Keratinocyte (primary cell): ENCODE measurements around the gene PTPRD. TPM values are rescaled to one million over a fixed set of nuclear protein-coding genes. Genes with fewer than 3 reads are reported as not detected.

Source experiments
- DNase-seq: peaks from one replicate; pipeline ENCODE4 v3.0.0-alpha.2; 2011; ENCODE audit warnings: low read depth, missing footprints, low spot score
- FAIRE-seq: peaks from 2 replicates; lab custom pipeline; 2011; peaks lifted over from hg19 to GRCh38; lab: Jason Lieb, UNC
- H2AFZ ChIP-seq: 2 replicates; pipeline ENCODE4 v1.6.0; 2012; ENCODE audit warnings: low read length, control low read depth, inconsistent platforms; ENCODE audit not compliant: control insufficient read depth
- H3K27ac ChIP-seq: 2 replicates; pipeline ENCODE4 v1.5.1; 2011; ENCODE audit warnings: low read length; ENCODE audit not compliant: control insufficient read depth, insufficient read depth
- H3K27me3 ChIP-seq: 3 replicates; pipeline ENCODE4 v1.6.0; 2011; ENCODE audit warnings: low read length; ENCODE audit not compliant: control insufficient read depth, insufficient read depth; ENCODE audit errors: extremely low read depth
- H3K36me3 ChIP-seq, 2 experiments: 2 replicates in 1 of 2; 3 replicates in 1 of 2; pipeline ENCODE4 v1.5.1; 2011; ENCODE audit warnings: low read length in 2 of 2, mild to moderate bottlenecking in 1 of 2; ENCODE audit not compliant: control insufficient read depth in 2 of 2, insufficient read depth in 2 of 2; ENCODE audit errors: extremely low read depth in 1 of 2
- H3K4me1 ChIP-seq: 3 replicates; pipeline ENCODE4 v1.5.1; 2011; ENCODE audit warnings: low read length; ENCODE audit not compliant: control insufficient read depth, insufficient read depth; ENCODE audit errors: extremely low read depth
- H3K4me2 ChIP-seq: 3 replicates; pipeline ENCODE4 v1.6.0; 2011; ENCODE audit warnings: low read depth, low read length; ENCODE audit not compliant: control insufficient read depth, insufficient read depth; ENCODE audit errors: extremely low read depth
- H3K4me3 ChIP-seq, 3 experiments: fragments of 200-600 bp in 1 of 3; sonication (generic) in 1 of 3; 2 replicates in 2 of 3; 3 replicates in 1 of 3; pipeline ENCODE4 v1.5.1; 2011 to 2016; ENCODE audit warnings: low read length in 3 of 3, mild to moderate bottlenecking in 3 of 3, control low read depth in 2 of 3, inconsistent platforms in 1 of 3, low read depth in 1 of 3, mixed read lengths in 1 of 3, mixed run types in 1 of 3, moderate library complexity in 1 of 3; ENCODE audit not compliant: control insufficient read depth in 2 of 3, insufficient read depth in 2 of 3; ENCODE audit errors: extremely low read depth in 1 of 3
- H3K79me2 ChIP-seq: 2 replicates; pipeline ENCODE4 v1.6.0; 2012; ENCODE audit warnings: low read length; ENCODE audit not compliant: control insufficient read depth, insufficient read depth
- H3K9ac ChIP-seq: 3 replicates; pipeline ENCODE4 v1.6.0; 2011; ENCODE audit warnings: low read length; ENCODE audit not compliant: control insufficient read depth, insufficient read depth; ENCODE audit errors: extremely low read depth
- H3K9me1 ChIP-seq: 3 replicates; pipeline ENCODE4 v1.6.0; 2011; ENCODE audit warnings: low read length; ENCODE audit not compliant: control insufficient read depth, insufficient read depth; ENCODE audit errors: extremely low read depth
- H3K9me3 ChIP-seq: 2 replicates; pipeline ENCODE4 v1.5.1; 2012; ENCODE audit warnings: low read depth, low read length; ENCODE audit not compliant: control insufficient read depth
- H4K20me1 ChIP-seq: 3 replicates; pipeline ENCODE4 v1.6.0; 2011; ENCODE audit warnings: low read length; ENCODE audit not compliant: control insufficient read depth, insufficient read depth; ENCODE audit errors: extremely low read depth
- EZH2 ChIP-seq: IDR thresholded peaks from one replicate; pipeline ENCODE4 v1.6.1; 2012; ENCODE audit warnings: inconsistent platforms, mild to moderate bottlenecking, low read length, moderate library complexity
- dilution Hi-C: fragments of 300-500 bp; cut with MboI; formaldehyde crosslinking; loops from one replicate; pipeline ENCODE4 v1.7.0; 2020; ENCODE audit warnings: low sequenced_read_pairs; ENCODE audit not compliant: extremely low pct_ligation_motif_present
- polyA plus RNA-seq, 5 experiments: library from polyadenylated mRNA; depleted of rRNA in 3 of 5; stranded (reverse) in 3 of 5; stranded (forward) in 1 of 5; unstranded in 1 of 5; fragments of >200 nt; gene quantifications; 1 replicate in 1 of 5; 2 replicates in 3 of 5; 3 replicates in 1 of 5; pipeline versions ENCODE4 v1.2.1 to v1.2.3, GENCODE V29; 2011 to 2012; ENCODE audit warnings: missing spikeins in 2 of 5, low read depth in 1 of 5, low replicate concordance in 1 of 5
- TF ChIP-seq, protein P1 (sequence below), 3 experiments: IDR thresholded peaks in 1 of 3; conservative IDR thresholded peaks in 1 of 3; optimal IDR thresholded peaks in 1 of 3; 2 replicates in 2 of 3; 3 replicates in 1 of 3; pipeline versions ENCODE3 to v1.5.1; 2011; ENCODE audit warnings: low read length in 3 of 3, mild to moderate bottlenecking in 3 of 3, moderate library complexity in 2 of 3, control low read depth in 1 of 3, inconsistent platforms in 1 of 3; ENCODE audit not compliant: insufficient read depth in 2 of 3; ENCODE audit errors: extremely low read depth in 1 of 3

PTPRD gene
- polyA plus RNA-seq, 1 donor (not counting 4 experiments of a cell fraction or from before 2014, with no cell fraction given) = 0.10 TPM

DNA sequence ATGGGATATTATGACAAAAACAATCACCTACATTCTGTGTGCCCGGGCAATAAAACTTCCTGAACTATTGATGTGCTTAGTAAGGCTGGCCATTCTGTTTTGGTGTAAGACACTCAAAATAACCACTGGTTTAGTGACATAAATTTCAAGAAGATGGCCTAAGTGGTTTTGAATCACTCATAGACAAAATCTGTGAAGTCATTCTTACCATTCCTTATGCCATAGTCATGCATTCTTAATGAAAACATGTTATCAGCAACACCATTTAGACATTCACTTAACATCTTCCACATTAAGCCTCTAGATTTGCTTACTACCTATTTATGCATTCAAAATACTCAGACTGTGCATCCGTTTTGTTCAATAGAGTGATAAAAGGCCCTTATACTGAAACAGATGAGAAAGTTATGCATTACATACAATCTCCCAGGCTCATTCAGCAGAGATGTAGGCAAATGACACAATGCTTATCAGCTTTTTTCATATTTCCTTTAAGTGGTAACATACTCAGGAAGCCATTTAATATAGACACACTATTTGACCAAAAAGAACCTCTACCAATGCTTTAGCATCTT, 1964.4 kb downstream of the PTPRD start:
- H3K27me3 ChIP-seq = no peaks in the 10 kb centered on the region
- dilution Hi-C loops = no loop called here
- H3K9ac ChIP-seq = no peak overlapping the region
- no peaks in the 10 kb centered on the region for H3K9me1 ChIP-seq
- H2AFZ ChIP-seq = no peak overlapping the region
- H3K27ac ChIP-seq = no peak overlapping the region
- H3K4me1 ChIP-seq = no peaks in the 10 kb centered on the region
- no peaks in the 10 kb centered on the region for H3K79me2 ChIP-seq
- FAIRE-seq (no peak), DNase-seq (no peak)
- no peaks in the 10 kb centered on the region for H3K9me3 ChIP-seq
- H3K36me3 ChIP-seq = no peaks in the 10 kb centered on the region
- H3K4me3 ChIP-seq = no peak overlapping the region
- TF ChIP-seq, protein P1, sequence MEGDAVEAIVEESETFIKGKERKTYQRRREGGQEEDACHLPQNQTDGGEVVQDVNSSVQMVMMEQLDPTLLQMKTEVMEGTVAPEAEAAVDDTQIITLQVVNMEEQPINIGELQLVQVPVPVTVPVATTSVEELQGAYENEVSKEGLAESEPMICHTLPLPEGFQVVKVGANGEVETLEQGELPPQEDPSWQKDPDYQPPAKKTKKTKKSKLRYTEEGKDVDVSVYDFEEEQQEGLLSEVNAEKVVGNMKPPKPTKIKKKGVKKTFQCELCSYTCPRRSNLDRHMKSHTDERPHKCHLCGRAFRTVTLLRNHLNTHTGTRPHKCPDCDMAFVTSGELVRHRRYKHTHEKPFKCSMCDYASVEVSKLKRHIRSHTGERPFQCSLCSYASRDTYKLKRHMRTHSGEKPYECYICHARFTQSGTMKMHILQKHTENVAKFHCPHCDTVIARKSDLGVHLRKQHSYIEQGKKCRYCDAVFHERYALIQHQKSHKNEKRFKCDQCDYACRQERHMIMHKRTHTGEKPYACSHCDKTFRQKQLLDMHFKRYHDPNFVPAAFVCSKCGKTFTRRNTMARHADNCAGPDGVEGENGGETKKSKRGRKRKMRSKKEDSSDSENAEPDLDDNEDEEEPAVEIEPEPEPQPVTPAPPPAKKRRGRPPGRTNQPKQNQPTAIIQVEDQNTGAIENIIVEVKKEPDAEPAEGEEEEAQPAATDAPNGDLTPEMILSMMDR (optimal IDR thresholded peaks at IDR 0.05 in 1 of 3, IDR thresholded peaks at IDR 0.05 in 1 of 3, conservative IDR thresholded peaks at IDR 0.05 in 1 of 3; ENCODE audit: extremely low read depth in 1 of 3, insufficient read depth in 2 of 3, low read length in 3 of 3) = no peak
- no peak for TF ChIP-seq EZH2
- no peaks in the 10 kb centered on the region for H4K20me1 ChIP-seq
- no peak overlapping the region for H3K4me2 ChIP-seq

DNA sequence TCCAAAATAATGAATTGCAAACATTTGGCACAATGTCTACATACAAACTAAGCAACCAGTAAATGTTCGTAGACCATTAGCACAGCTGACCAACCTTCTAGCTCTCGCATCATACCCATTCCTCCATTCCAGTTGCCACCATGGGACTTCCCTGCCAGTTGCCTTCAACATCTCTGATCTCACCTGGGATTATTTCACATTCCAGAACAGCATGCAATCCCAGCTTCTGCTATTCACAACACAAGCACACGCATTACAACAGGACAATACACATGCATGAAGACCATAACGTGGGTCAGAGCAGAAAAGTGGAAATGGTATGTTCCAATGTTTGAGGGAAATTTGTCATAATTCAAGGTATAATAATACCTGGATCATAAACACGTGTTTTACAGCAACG, 1965.0 kb downstream of the PTPRD start:
- H3K4me3 ChIP-seq = no peak overlapping the region
- no peaks in the 10 kb centered on the region for H3K36me3 ChIP-seq
- no peaks in the 10 kb centered on the region for H3K79me2 ChIP-seq
- no peak overlapping the region for H3K27ac ChIP-seq
- DNase-seq = no peak
- H3K27me3 ChIP-seq = no peaks in the 10 kb centered on the region
- no peaks in the 10 kb centered on the region for H4K20me1 ChIP-seq
- H2AFZ ChIP-seq = no peak overlapping the region
- H3K9ac ChIP-seq = no peak overlapping the region
- no peaks in the 10 kb centered on the region for H3K4me1 ChIP-seq
- dilution Hi-C loops = no loop called here
- TF ChIP-seq, protein P1 (optimal IDR thresholded peaks at IDR 0.05 in 1 of 3, IDR thresholded peaks at IDR 0.05 in 1 of 3, conservative IDR thresholded peaks at IDR 0.05 in 1 of 3; ENCODE audit: extremely low read depth in 1 of 3, insufficient read depth in 2 of 3, low read length in 3 of 3) = no peak
- TF ChIP-seq EZH2 = no peak
- no peak overlapping the region for H3K4me2 ChIP-seq
- no peaks in the 10 kb centered on the region for H3K9me3 ChIP-seq
- no peak for FAIRE-seq
- no peaks in the 10 kb centered on the region for H3K9me1 ChIP-seq
